Activated CD4-positive, alpha-beta T cell treated with anti-CD3 and anti-CD28 coated beads, Interleukin-2, amount 10 ng/mL, durations not matched to agents 7 days and 5 days (primary cell): ENCODE data around the gene TSACC. TPM values are rescaled to one million over a fixed set of nuclear protein-coding genes. Genes with fewer than 3 reads are reported as not detected.
"Not testable (repeated sequence)": the region's sequence is repeated elsewhere in the genome, so short reads cannot be mapped to it uniquely, and the experiment has no call there.

Experiments
- CTCF ChIA-PET: fragments of 350-600 bp; sonication (Branson Sonifier 250); formaldehyde crosslinking; loops from one replicate; lab custom pipeline; 2021; ENCODE audit warnings: antibody characterized with exemption; lab: Charles Lee
- POLR2A ChIA-PET: fragments of 350-600 bp; sonication (Branson Sonifier 250); formaldehyde crosslinking; loops from one replicate; lab custom pipeline; 2021; ENCODE audit warnings: antibody characterized with exemption; lab: Charles Lee
- DNase-seq: peaks from one replicate; pipeline ENCODE4 v3.0.0-alpha.2; 2020
- H3K27ac Mint-ChIP-seq: one replicate; pipeline ENCODE4 v1.8.0; 2021; ENCODE audit warnings: mild to moderate bottlenecking, moderate library complexity, mixed read lengths
- H3K27me3 Mint-ChIP-seq: one replicate; pipeline ENCODE4 v1.8.0; 2021; ENCODE audit warnings: mixed read lengths
- H3K36me3 Mint-ChIP-seq: one replicate; pipeline ENCODE4 v1.8.0; 2021; ENCODE audit warnings: low read depth, mixed read lengths
- H3K4me1 Mint-ChIP-seq: one replicate; pipeline ENCODE4 v1.8.0; 2021; ENCODE audit warnings: mixed read lengths
- H3K4me3 Mint-ChIP-seq: one replicate; pipeline ENCODE4 v1.8.0; 2021; ENCODE audit warnings: mild to moderate bottlenecking, moderate library complexity, mixed read lengths
- H3K9me3 Mint-ChIP-seq: one replicate; pipeline ENCODE4 v1.8.0; 2021; ENCODE audit warnings: mixed read lengths
- total RNA-seq, 2 experiments: library from RNA; stranded (reverse); gene quantifications; one replicate each; pipeline ENCODE4 v1.2.3, GENCODE V29; 2021

The TSACC gene
- total RNA-seq, 2 experiments from 2014 or later: 0.50 to 0.89 TPM

DNA sequence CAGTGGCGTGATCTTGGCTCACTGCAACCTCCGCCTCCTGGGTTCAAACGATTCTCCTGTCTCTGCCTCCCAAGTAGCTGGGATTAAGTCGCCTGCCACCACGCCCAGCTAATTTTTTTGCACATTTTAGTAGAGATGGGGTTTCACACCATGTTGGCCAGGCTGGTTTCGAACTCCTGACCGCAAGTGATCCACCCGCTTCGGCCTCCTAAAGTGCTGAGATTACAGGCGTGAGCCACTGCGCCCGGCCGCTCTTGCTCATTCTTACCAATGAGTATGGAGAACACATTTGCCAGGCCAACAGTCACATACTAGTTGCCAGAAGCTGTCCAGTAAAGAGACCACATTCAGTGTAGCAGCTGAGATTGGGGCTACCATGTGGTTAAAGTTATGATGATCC, 14.2 kb downstream of the TSACC start:
- peaks cover 20% of the 10 kb centered on the region for H3K27me3 Mint-ChIP-seq
- POLR2A ChIA-PET, H3K4me3 Mint-ChIP-seq, H3K9me3 Mint-ChIP-seq, H3K36me3 Mint-ChIP-seq, DNase-seq, H3K27ac Mint-ChIP-seq: not testable (repeated sequence)
- CTCF ChIA-PET: interaction anchor here (0.6 to 3.6 kb wide), 4 partner anchors 19 to 462 kb away, joined by 3 to 14 read pairs (median 4); no protein-coding TSS in a partner anchor
- peaks cover 11% of the 10 kb centered on the region for H3K4me1 Mint-ChIP-seq

DNA sequence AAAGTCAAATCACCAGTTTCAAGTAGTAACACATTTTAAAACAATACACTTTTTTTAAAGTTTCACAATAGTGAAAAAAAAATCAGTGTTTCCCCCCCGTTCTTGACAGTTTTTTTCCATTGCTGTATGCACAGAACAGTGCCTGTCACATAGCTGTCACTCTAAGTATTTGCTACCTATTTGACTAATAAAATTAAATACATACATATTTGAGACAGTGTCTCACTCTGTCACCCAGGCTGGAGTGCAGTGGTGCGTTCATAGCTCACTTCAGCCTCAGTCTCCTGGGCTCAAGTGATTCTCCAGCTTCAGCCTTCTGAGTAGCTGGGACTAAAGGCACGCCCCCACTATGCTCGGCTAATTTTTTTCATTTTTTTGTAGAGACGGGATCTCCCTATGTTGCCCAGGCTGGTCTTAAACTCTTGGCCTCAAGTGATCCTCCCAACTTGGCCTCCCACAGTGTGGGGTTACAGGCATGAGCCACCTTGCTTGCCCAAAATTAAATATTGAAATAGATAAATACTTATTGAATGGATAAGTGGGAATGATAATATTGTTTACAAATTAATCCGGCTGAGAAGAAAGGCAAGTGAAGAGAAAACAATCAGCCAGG, 18.0 kb downstream of the TSACC start:
- ChIA-PET POLR2A (no interaction called here), CTCF (interaction anchor here (0.6 to 1.4 kb wide), 3 partner anchors 12 to 249 kb away, joined by 3 to 4 read pairs (median 3); no protein-coding TSS in a partner anchor)
- Mint-ChIP-seq H3K27ac (no peak overlapping the region), H3K4me3 (no peak overlapping the region), H3K4me1 (peaks cover 7% of the 10 kb centered on the region), H3K36me3 (no peaks in the 10 kb centered on the region), H3K9me3 (no peaks in the 10 kb centered on the region), H3K27me3 (peaks cover 23% of the 10 kb centered on the region)
- no peak for DNase-seq

GRCh38 chr1:156356875-156357534, 18.7 kb downstream of the TSACC start:
- H3K27me3 Mint-ChIP-seq: peaks cover 22% of the 10 kb centered on the region
- ChIA-PET POLR2A (no interaction called here), CTCF (interaction anchor here (0.7 to 1.4 kb wide), 2 partner anchors 13 to 30 kb away, joined by 3 read pairs; no protein-coding TSS in a partner anchor)
- H3K4me1 Mint-ChIP-seq: peaks cover 6% of the 10 kb centered on the region
- no peak overlapping the region for H3K4me3 Mint-ChIP-seq
- H3K9me3 Mint-ChIP-seq: no peaks in the 10 kb centered on the region
- H3K27ac Mint-ChIP-seq: no peak overlapping the region
- peak; percentile 76 for DNase-seq
- H3K36me3 Mint-ChIP-seq: no peaks in the 10 kb centered on the region

GRCh38 chr1:156357977-156358376, 19.7 kb downstream of the TSACC start:
- POLR2A ChIA-PET: no interaction called here
- no peak for DNase-seq
- Mint-ChIP-seq H3K27ac (no peak overlapping the region), H3K36me3 (no peaks in the 10 kb centered on the region), H3K4me3 (no peak overlapping the region), H3K27me3 (peaks cover 22% of the 10 kb centered on the region), H3K4me1 (peaks cover 6% of the 10 kb centered on the region), H3K9me3 (no peaks in the 10 kb centered on the region)
- CTCF ChIA-PET: interaction anchor here (0.9 to 1.4 kb wide), 3 partner anchors 12 to 69 kb away, joined by 3 to 4 read pairs (median 3); no protein-coding TSS in a partner anchor

DNA sequence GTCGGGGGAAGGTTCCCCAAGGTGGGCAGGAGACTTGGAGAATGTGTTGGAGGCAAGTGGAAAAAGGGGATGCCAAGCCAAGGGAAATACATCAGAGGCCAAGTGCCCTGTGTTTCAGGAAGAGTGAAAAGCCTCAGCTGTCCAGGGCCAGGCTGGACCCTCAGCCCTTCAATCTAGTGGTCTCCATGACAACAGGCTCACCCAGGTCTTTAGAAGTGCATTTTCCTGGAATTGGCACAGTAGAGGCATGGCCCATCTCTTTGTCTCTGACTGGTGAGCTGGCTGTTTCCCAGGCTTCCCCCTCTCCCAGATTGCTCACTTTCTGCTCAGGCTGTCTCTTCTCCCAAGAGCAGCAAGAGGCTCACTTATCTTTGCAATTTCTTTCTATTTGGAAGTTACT, 20.3 kb downstream of the TSACC start:
- no peak overlapping the region for H3K4me3 Mint-ChIP-seq
- no peaks in the 10 kb centered on the region for H3K9me3 Mint-ChIP-seq
- CTCF ChIA-PET: interaction anchor here (0.6 to 1.4 kb wide), 5 partner anchors 11 to 41 kb away, joined by 3 to 5 read pairs (median 3); no protein-coding TSS in a partner anchor
- no peak overlapping the region for H3K27ac Mint-ChIP-seq
- H3K36me3 Mint-ChIP-seq: no peaks in the 10 kb centered on the region
- peaks cover 6% of the 10 kb centered on the region for H3K4me1 Mint-ChIP-seq
- H3K27me3 Mint-ChIP-seq: peaks cover 22% of the 10 kb centered on the region
- POLR2A ChIA-PET: no interaction called here
- no peak for DNase-seq

DNA sequence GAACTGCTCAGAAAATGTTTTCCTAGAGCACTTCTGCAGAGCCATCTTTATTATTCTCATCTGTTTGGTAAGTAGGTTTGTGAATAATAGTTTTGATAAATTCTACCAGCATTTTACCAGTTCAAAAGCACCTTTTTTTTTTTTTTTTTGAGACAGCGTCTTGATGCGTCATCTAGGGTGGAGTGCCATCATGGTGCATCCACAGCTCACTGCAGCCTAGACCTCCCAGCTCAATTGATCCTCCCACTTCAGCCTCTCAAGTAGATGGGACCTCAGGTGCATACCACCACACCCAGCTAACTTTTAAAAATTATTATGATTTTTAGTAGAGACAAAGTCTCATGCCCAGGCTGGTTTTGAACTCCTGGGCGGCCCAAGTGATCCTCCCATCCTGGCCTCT, 20.9 kb downstream of the TSACC start:
- H3K9me3 Mint-ChIP-seq: no peaks in the 10 kb centered on the region
- peaks cover 23% of the 10 kb centered on the region for H3K27me3 Mint-ChIP-seq
- H3K27ac Mint-ChIP-seq: no peak overlapping the region
- no peaks in the 10 kb centered on the region for H3K36me3 Mint-ChIP-seq
- H3K4me1 Mint-ChIP-seq: peaks cover 6% of the 10 kb centered on the region
- ChIA-PET POLR2A (no interaction called here), CTCF (interaction anchor here (0.6 to 1.4 kb wide), 6 partner anchors 11 to 83 kb away, joined by 3 to 5 read pairs (median 3); no protein-coding TSS in a partner anchor)
- no peak overlapping the region for H3K4me3 Mint-ChIP-seq
- no peak for DNase-seq

GRCh38 chr1:156359973-156360372, 21.6 kb downstream of the TSACC start:
- H3K4me1 Mint-ChIP-seq: peaks cover 6% of the 10 kb centered on the region
- no peak overlapping the region for H3K27ac Mint-ChIP-seq
- H3K36me3 Mint-ChIP-seq: no peaks in the 10 kb centered on the region
- H3K4me3 Mint-ChIP-seq: no peak overlapping the region
- ChIA-PET CTCF (interaction anchor here (0.5 to 0.6 kb wide), 2 partner anchors 82 to 343 kb away, joined by 3 read pairs; no protein-coding TSS in a partner anchor), POLR2A (no interaction called here)
- DNase-seq: no peak
- H3K9me3 Mint-ChIP-seq: no peaks in the 10 kb centered on the region
- peaks cover 25% of the 10 kb centered on the region for H3K27me3 Mint-ChIP-seq

GRCh38 chr1:156360534-156360933, 22.2 kb downstream of the TSACC start:
- H3K27ac Mint-ChIP-seq: no peak overlapping the region

GRCh38 chr1:156365754-156366153, 27.4 kb downstream of the TSACC start:
- Mint-ChIP-seq H3K36me3 (no peaks in the 10 kb centered on the region), H3K4me3 (no peak overlapping the region), H3K4me1 (no peaks in the 10 kb centered on the region), H3K9me3 (no peaks in the 10 kb centered on the region), H3K27me3 (peaks cover 34% of the 10 kb centered on the region), H3K27ac (no peak overlapping the region)
- ChIA-PET CTCF (interaction anchor here (1.3 to 2.1 kb wide), 2 partner anchors 20 to 80 kb away, joined by 3 to 5 read pairs; no protein-coding TSS in a partner anchor), POLR2A (interaction anchor here (0.6 kb wide), 1 partner anchor 243 kb away, joined by 3 read pairs; no protein-coding TSS in a partner anchor)
- DNase-seq: no peak

More at GRCh38 chr1:156360534-156360933, 22.2 kb downstream of the TSACC start:
- POLR2A ChIA-PET: no interaction called here
- H3K27me3 Mint-ChIP-seq: peaks cover 29% of the 10 kb centered on the region
- no peak for DNase-seq
- H3K9me3 Mint-ChIP-seq: no peaks in the 10 kb centered on the region
- CTCF ChIA-PET: interaction anchor here (1.9 kb wide), 1 partner anchor 25 kb away, joined by 7 read pairs; no protein-coding TSS in a partner anchor
- no peaks in the 10 kb centered on the region for H3K36me3 Mint-ChIP-seq
- peaks cover 6% of the 10 kb centered on the region for H3K4me1 Mint-ChIP-seq
- no peak overlapping the region for H3K4me3 Mint-ChIP-seq

- Mint-ChIP-seq H3K36me3 (no peaks in the 10 kb centered on the region), H3K9me3 (no peaks in the 10 kb centered on the region), H3K4me3 (no peak overlapping the region), H3K4me1 (no peaks in the 10 kb centered on the region), H3K27me3 (peaks cover 38% of the 10 kb centered on the region), H3K27ac (no peak overlapping the region)
- ChIA-PET POLR2A (no interaction called here), CTCF (interaction anchor here (0.6 to 1.3 kb wide), 2 partner anchors 19 to 253 kb away, joined by 3 read pairs; partner anchors contain the start of gene HAPLN2)
- no peak for DNase-seq
Observed at GRCh38 chr1:156366378-156367166, 28.2 kb downstream of the TSACC start.

DNA sequence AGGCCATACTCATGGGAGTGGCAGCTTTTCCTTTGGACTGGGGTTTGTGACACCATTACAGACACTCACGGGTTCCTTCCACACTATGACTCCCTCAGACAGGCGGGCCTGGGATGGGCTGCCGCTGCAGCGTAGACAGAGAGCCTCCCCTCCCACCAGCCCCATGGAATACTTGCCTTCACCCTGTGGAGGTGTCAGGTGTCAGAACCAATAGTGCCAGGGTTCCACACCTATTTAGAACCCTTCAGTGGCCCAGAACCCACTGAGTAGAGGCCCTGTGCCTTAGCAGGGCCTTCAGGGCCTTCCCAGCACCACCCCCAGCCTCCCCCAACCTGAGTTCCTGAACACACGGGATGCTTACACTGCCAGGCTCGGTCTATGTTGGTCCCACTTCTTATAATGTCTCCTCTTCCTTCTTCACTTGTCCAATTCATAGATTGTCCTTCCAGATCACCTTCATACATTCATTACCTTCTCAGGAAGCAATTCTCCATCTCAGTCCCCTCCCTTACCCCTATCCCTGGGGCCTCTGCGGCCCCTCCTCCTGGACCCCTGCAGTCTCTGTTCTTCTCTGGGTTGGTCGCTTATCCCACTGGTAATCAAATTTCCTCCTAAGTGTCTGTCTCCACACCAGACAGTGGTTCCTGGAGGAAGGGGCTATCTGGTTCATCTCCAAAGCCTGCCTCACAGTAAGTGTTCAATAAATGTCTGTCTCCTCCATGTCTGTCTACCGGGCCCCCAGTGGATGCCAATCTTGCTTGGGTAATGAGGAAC, 29.2 kb downstream of the TSACC start:
- ChIA-PET CTCF (interaction anchor here (0.6 kb wide), 1 partner anchor 252 kb away, joined by 3 read pairs; the partner anchor contains the start of gene HAPLN2), POLR2A (no interaction called here)
- DNase-seq: no peak
- H3K9me3 Mint-ChIP-seq: no peaks in the 10 kb centered on the region
- no peaks in the 10 kb centered on the region for H3K36me3 Mint-ChIP-seq
- no peak overlapping the region for H3K4me3 Mint-ChIP-seq
- H3K4me1 Mint-ChIP-seq: no peaks in the 10 kb centered on the region
- peaks cover 47% of the 10 kb centered on the region for H3K27me3 Mint-ChIP-seq
- no peak overlapping the region for H3K27ac Mint-ChIP-seq
